ENCODE data around the gene PCGF1. TPM values are rescaled to one million over a fixed set of nuclear protein-coding genes. Genes with fewer than 3 reads are reported as not detected.
"Not testable (repeated sequence)": the region's sequence is repeated elsewhere in the genome, so short reads cannot be mapped to it uniquely, and the experiment has no call there.

Gene PCGF1
- total RNA-seq, 2 experiments from 2014 or later, result 11.6 to 13.8 TPM

- Mint-ChIP-seq H3K27me3 (no peaks in the 10 kb centered on the region), H3K4me3 (no peak overlapping the region), H3K36me3 (ENCODE audit: low read depth) (peaks cover 78% of the 10 kb centered on the region), H3K4me1 (ENCODE audit: low read depth) (peaks cover 4% of the 10 kb centered on the region), H3K9me3 (no peaks in the 10 kb centered on the region), H3K27ac (no peak overlapping the region)
- POLR2A ChIA-PET, result interaction anchor here (0.7 to 0.9 kb wide), 3 partner anchors 15 to 34 kb away, joined by 3 read pairs; partner anchors contain the start of gene INO80B
- Histone ChIP-seq H3K9me3 (ENCODE audit: control insufficient read depth in 1 of 2, insufficient read depth in 1 of 2, low read length in 2 of 2) (no peaks in the 10 kb centered on the region), H3K27me3 (ENCODE audit: control insufficient read depth in 1 of 2, insufficient read depth in 2 of 2, low read length in 2 of 2) (no peaks in the 10 kb centered on the region), H3K27ac (ENCODE audit: low read depth in 1 of 2, low read length in 2 of 2) (no peak overlapping the region), H3K36me3 (ENCODE audit: insufficient read depth, low read length) (peaks cover 66% of the 10 kb centered on the region), H3K4me1 (ENCODE audit: insufficient read depth, low read length) (peaks cover 4% of the 10 kb centered on the region), H3K4me3 (ENCODE audit: low read length) (no peak overlapping the region)
- DNase-seq (no peak), ATAC-seq (ENCODE audit: poor library complexity) (no peak)
- no peak for TF ChIP-seq CTCF (IDR thresholded peaks at IDR 0.05)
- intact Hi-C loops (cut with DNase I, micrococcal nuclease), result no loop called here
- CTCF ChIA-PET, result no interaction called here
These were observed 18.6 kb downstream of the PCGF1 start for GRCh38 chr2:74488643-74489481.

- ChIA-PET CTCF (no interaction called here), POLR2A (no interaction called here)
- Histone ChIP-seq H3K4me1 (ENCODE audit: insufficient read depth, low read length) (peaks cover 24% of the 10 kb centered on the region), H3K27me3 (ENCODE audit: control insufficient read depth in 1 of 2, insufficient read depth in 2 of 2, low read length in 2 of 2) (no peaks in the 10 kb centered on the region), H3K9me3 (ENCODE audit: control insufficient read depth in 1 of 2, insufficient read depth in 1 of 2, low read length in 2 of 2) (no peaks in the 10 kb centered on the region), H3K4me3 (ENCODE audit: low read length) (no peak overlapping the region), H3K27ac (ENCODE audit: low read depth in 1 of 2, low read length in 2 of 2) (no peak overlapping the region), H3K36me3 (ENCODE audit: insufficient read depth, low read length) (peaks cover 40% of the 10 kb centered on the region)
- Mint-ChIP-seq H3K27me3 (no peaks in the 10 kb centered on the region), H3K36me3 (ENCODE audit: low read depth) (peaks cover 62% of the 10 kb centered on the region), H3K9me3 (no peaks in the 10 kb centered on the region), H3K4me1 (ENCODE audit: low read depth) (peaks cover 17% of the 10 kb centered on the region), H3K4me3 (no peak overlapping the region), H3K27ac (no peak overlapping the region)
- intact Hi-C loops (cut with DNase I, micrococcal nuclease), result no loop called here
- DNase-seq, result no peak
- TF ChIP-seq CTCF (IDR thresholded peaks at IDR 0.05), result no peak
- ATAC-seq (ENCODE audit: poor library complexity), result no peak
These were observed 21.4 kb downstream of the PCGF1 start for GRCh38 chr2:74486141-74486540.

GRCh38 chr2:74483675-74484164 lies 23.8 kb downstream of the PCGF1 start:
- Histone ChIP-seq H3K36me3 (ENCODE audit: insufficient read depth, low read length) (peaks cover 28% of the 10 kb centered on the region), H3K4me1 (ENCODE audit: insufficient read depth, low read length) (peaks cover 31% of the 10 kb centered on the region), H3K27ac (ENCODE audit: low read depth in 1 of 2, low read length in 2 of 2) (peak overlapping the region in 1 of 2 donors; percentile 94), H3K4me3 (ENCODE audit: low read length) (peak overlapping the region; percentile 77)
- not testable (repeated sequence) for H3K9me3 ChIP-seq (ENCODE audit: control insufficient read depth in 1 of 2, insufficient read depth in 1 of 2, low read length in 2 of 2); ATAC-seq (ENCODE audit: poor library complexity); H3K9me3 Mint-ChIP-seq; DNase-seq; H3K27me3 Mint-ChIP-seq; H3K27me3 ChIP-seq (ENCODE audit: control insufficient read depth in 1 of 2, insufficient read depth in 2 of 2, low read length in 2 of 2)
- Mint-ChIP-seq H3K4me1 (ENCODE audit: low read depth) (peaks cover 26% of the 10 kb centered on the region), H3K4me3 (peak overlapping the region; percentile 99), H3K27ac (peak overlapping the region; percentile 97), H3K36me3 (ENCODE audit: low read depth) (peaks cover 56% of the 10 kb centered on the region)
- POLR2A ChIA-PET, result interaction anchor here (0.8 to 6.9 kb wide), 13 partner anchors 11 to 106 kb away, joined by 5 to 169 read pairs (median 16); partner anchors contain the start of genes AUP1, C2orf81, DQX1 and HTRA2
- CTCF ChIA-PET, result interaction anchor here (0.6 to 4.6 kb wide), 20 partner anchors 9 to 1250 kb away, joined by 3 to 61 read pairs (median 6); partner anchors contain the start of genes AUP1, C2orf81, CCT7 and HTRA2
- intact Hi-C loops (cut with DNase I, micrococcal nuclease), result loop anchor here (1.0 to 5.0 kb wide), 8 partner anchors 11 to 394 kb away; partner anchors contain the start of genes AUP1 (in 1 of the 2), C2orf81 (in 1 of the 2), HTRA2 (in 1 of the 2) and INO80B (in 1 of the 2)

All from CD4-positive, alpha-beta T cell (primary cell).